Stomach (tissue), 9 donors: ENCODE data around the gene KCNQ1. TPM values are rescaled to one million over a fixed set of nuclear protein-coding genes. Genes with fewer than 3 reads are reported as not detected.

Experiments
- DNase-seq, 2 donors: peaks; one replicate each; pipeline versions ENCODE4 v3.0.0 to v3.0.0-alpha.2; 2013 to 2019
- H3K27ac ChIP-seq, 5 donors: fragments of 200-600 bp in 4 of 5; sonication (generic) in 4 of 5; one replicate each; pipeline ENCODE4 v1.5.1; 2013 to 2019; ENCODE audit warnings: mild to moderate bottlenecking in 1 of 5, moderate library complexity in 1 of 5
- H3K27me3 ChIP-seq, 3 donors: fragments of 200-600 bp; sonication (generic); one replicate each; pipeline ENCODE4 v1.5.1; 2017 to 2019; ENCODE audit warnings: mixed run types in 1 of 3
- H3K36me3 ChIP-seq, 4 donors: fragments of 200-600 bp; sonication (generic); 1 replicate in 3 of 4; 2 replicates in 1 of 4; pipeline ENCODE4 v1.5.1; 2016 to 2019
- H3K4me1 ChIP-seq, 4 donors: fragments of 200-600 bp; sonication (generic); one replicate each; pipeline ENCODE4 v1.5.1; 2016 to 2019
- H3K4me3 ChIP-seq, 4 donors: fragments of 200-600 bp; sonication (generic) in 3 of 4; one replicate each; pipeline ENCODE4 v1.5.1; 2016 to 2019; ENCODE audit warnings: mild to moderate bottlenecking in 1 of 4
- H3K9me3 ChIP-seq, 4 donors: fragments of 200-600 bp; sonication (generic); one replicate each; pipeline ENCODE4 v1.5.1; 2016 to 2019
- CTCF ChIP-seq, 7 experiments: fragments of 450-650 bp in 4 of 7; fragments of 200-600 bp in 3 of 7; sonication (generic) in 3 of 7; IDR thresholded peaks; one replicate each; pipeline ENCODE4 v1.5.1; 2016 to 2019; ENCODE audit warnings: antibody characterized with exemption in 7 of 7, control low read depth in 2 of 7, mild to moderate bottlenecking in 1 of 7
- EP300 ChIP-seq: sonication (generic); formaldehyde crosslinking; IDR thresholded peaks from one replicate; pipeline ENCODE4 v1.6.1; 2017; ENCODE audit warnings: antibody characterized with exemption
- POLR2A ChIP-seq, 4 donors: fragments of 450-650 bp; IDR thresholded peaks; one replicate each; pipeline ENCODE4 v1.6.1; 2016; ENCODE audit warnings: antibody characterized with exemption in 4 of 4, control low read depth in 2 of 4, mild to moderate bottlenecking in 1 of 4, moderate library complexity in 1 of 4
- POLR2AphosphoS5 ChIP-seq, 3 donors: sonication (generic); formaldehyde crosslinking; IDR thresholded peaks; one replicate each; pipeline ENCODE4 v1.6.1; 2016; ENCODE audit warnings: antibody characterized with exemption in 3 of 3
- WGBS, 5 donors: extraction: QIAGEN DNeasy Blood & Tissue Kit in 3 of 5; methylation state at CpG; one replicate each; pipeline versions ENCODE4 v1.1.5 to v1.1.7; 2013 to 2018; 5-methylcytosine and 5-hydroxymethylcytosine counted together
- intact Hi-C: fragments of 100-400 bp; cut with DNase I; formaldehyde crosslinking; loops from one replicate; pipeline ENCODE4 v1.15.1; 2023; ENCODE audit warnings: low total_unique reads
- polyA plus RNA-seq, 3 donors: library from polyadenylated mRNA; stranded (reverse); fragments of 200-250 nt; gene quantifications; one replicate each; pipeline ENCODE4 v1.2.3, GENCODE V29; 2013
- total RNA-seq, 5 donors: library from RNA; depleted of rRNA; stranded (reverse); fragments of >200 nt; gene quantifications; one replicate each; pipeline versions ENCODE4 v1.1.0 to v1.2.3, GENCODE V29; 2014 to 2016
- donor health status: healthy with polysubstance abuse.
- donor health status: Bipolar disorder and iron deficiency.
- donor health status: healthy.

Gene KCNQ1
- total and polyA plus RNA-seq, 8 donors: 12.1 to 155 (median 49.0) TPM

DNA sequence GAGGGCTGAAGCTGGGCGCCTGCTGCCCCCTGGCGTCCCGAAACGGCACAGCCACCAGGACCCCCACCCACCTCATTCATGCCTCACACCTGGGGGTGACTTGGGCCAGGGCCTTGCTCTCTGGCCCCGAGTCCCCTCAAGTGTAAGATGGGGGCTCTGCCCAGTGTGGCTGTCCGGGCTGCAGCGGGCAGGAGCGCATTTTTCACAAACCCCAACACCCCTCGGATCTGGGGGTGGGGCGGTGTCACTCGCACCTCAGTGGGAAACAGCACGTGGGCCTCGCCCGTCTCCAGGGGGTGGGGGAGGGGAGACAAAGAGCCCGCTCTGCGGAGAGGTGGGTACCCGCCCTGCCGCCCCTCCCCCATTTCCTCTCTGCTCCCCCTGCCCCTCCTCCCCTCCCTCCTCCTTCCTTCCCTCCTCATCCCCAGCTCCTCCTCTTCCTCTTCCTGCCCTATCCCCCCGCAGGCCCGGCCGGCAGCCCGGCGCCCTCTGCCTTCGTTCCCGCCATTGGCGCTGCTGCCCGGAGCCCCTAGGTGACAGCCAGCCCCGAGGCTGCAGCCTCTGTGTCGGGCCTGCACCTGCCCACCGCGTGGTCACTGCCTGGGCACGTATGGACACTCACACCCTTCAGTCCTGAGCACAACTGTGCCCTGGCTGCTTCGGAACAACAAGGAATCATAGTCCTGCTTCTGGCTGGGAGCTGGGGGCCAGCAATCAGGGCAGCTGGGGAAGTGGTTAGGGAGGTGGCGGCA, 447.6 kb downstream of the KCNQ1 start:
- peak in 1 of 2 donors; percentile 91 for DNase-seq
- TF ChIP-seq EP300: no peak
- peak in 5 of 7 experiments; percentile 79 to 96 (median 85) for TF ChIP-seq CTCF (IDR thresholded peaks at IDR 0.05)
- TF ChIP-seq POLR2A (IDR thresholded peaks at IDR 0.05): no peak
- TF ChIP-seq POLR2AphosphoS5 (IDR thresholded peaks at IDR 0.05): no peak
- 4 to 12% (median 5%) methylated on average over 15 to 34 of the region's 34 CpGs for WGBS, 5 donors
- Histone ChIP-seq H3K36me3 (no peaks in the 10 kb centered on the region), H3K27me3 (no peaks in the 10 kb centered on the region), H3K9me3 (no peaks in the 10 kb centered on the region), H3K27ac (peak overlapping the region; percentile 57 to 87 (median 72)), H3K4me3 (peak overlapping the region; percentile 37 to 49 (median 45)), H3K4me1 (peaks cover 20 to 45% (median 40%) of the 10 kb centered on the region in 4 donors)
- intact Hi-C loops: no loop called here

DNA sequence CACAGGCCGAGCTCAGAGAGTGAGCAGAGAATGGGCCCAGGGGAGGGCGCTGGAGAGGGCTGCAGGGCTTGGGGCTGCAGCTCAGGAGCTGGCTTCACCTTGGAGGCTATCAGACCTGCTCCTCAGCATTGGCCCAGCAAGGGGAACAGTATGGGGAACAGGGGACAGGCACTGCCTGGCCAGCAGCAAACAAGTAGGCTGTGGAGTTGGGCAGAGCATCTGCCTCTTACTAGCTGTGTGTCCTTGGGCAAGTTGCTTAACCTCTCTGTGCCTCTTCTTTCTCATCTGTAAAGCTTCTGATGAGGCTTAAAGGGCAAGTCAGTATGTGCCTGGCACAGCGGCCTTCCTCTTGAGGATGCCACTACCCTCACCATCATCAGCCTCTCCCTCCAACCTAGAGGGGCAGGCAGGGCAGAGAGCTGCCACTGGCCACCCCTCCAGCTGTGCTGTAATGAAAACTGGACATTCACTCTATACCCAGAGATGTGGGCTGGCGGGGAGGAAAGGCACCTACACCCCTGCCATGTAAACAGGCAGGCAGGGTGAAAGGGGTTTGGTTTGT, 448.2 kb downstream of the KCNQ1 start:
- WGBS, 5 donors: 48 to 55% (median 51%) methylated on average over 4 of the region's 4 CpGs
- peak overlapping the region; percentile 37 to 49 (median 45) for H3K4me3 ChIP-seq
- peak in 1 of 2 donors; percentile 57 for DNase-seq
- no peaks in the 10 kb centered on the region for H3K27me3 ChIP-seq
- H3K4me1 ChIP-seq: peaks cover 20 to 44% (median 37%) of the 10 kb centered on the region in 4 donors
- no peaks in the 10 kb centered on the region for H3K36me3 ChIP-seq
- H3K9me3 ChIP-seq: no peaks in the 10 kb centered on the region
- intact Hi-C loops: no loop called here
- TF ChIP-seq EP300: no peak
- TF ChIP-seq POLR2A (IDR thresholded peaks at IDR 0.05): no peak
- no peak for TF ChIP-seq POLR2AphosphoS5 (IDR thresholded peaks at IDR 0.05)
- no peak for TF ChIP-seq CTCF (IDR thresholded peaks at IDR 0.05)
- H3K27ac ChIP-seq: peak overlapping the region; percentile 2 to 87 (median 72)

GRCh38 chr11:2893935-2894334, 449.1 kb downstream of the KCNQ1 start:
- WGBS, 5 donors: 83 to 93% (median 88%) methylated on average over 4 of the region's 4 CpGs

More at GRCh38 chr11:2893935-2894334, 449.1 kb downstream of the KCNQ1 start:
- DNase-seq: no peak
- no peak for TF ChIP-seq POLR2A (IDR thresholded peaks at IDR 0.05)
- no peak for TF ChIP-seq POLR2AphosphoS5 (IDR thresholded peaks at IDR 0.05)
- no peak for TF ChIP-seq EP300
- TF ChIP-seq CTCF (IDR thresholded peaks at IDR 0.05): no peak
- Histone ChIP-seq H3K4me3 (no peak overlapping the region), H3K4me1 (peaks cover 22 to 47% (median 32%) of the 10 kb centered on the region in 4 donors), H3K9me3 (no peaks in the 10 kb centered on the region), H3K36me3 (no peaks in the 10 kb centered on the region), H3K27me3 (no peaks in the 10 kb centered on the region), H3K27ac (no peak overlapping the region)
- intact Hi-C loops: no loop called here
